H9 (cell line): ENCODE measurements around the gene SLC16A3. TPM values are rescaled to one million over a fixed set of nuclear protein-coding genes. Genes with fewer than 3 reads are reported as not detected.
A peak's percentile ranks its signal among the peaks of the same experiment; 100 is the strongest.

Experiments
- DNase-seq: peaks from one replicate; pipeline ENCODE4 v3.0.0-alpha.2; 2017
- H2AFZ ChIP-seq: one replicate; pipeline ENCODE4 v1.6.1; 2013; ENCODE audit warnings: mild to moderate bottlenecking, low read length, control low read depth, moderate library complexity
- H2AK5ac ChIP-seq: 2 replicates; pipeline ENCODE4 v1.6.1; 2013; ENCODE audit warnings: low read length, control low read depth, mixed read lengths; ENCODE audit not compliant: insufficient read length
- H2BK120ac ChIP-seq: one replicate; pipeline ENCODE4 v1.6.1; 2013; ENCODE audit warnings: low read depth, mild to moderate bottlenecking, low read length, control low read depth, inconsistent platforms; ENCODE audit not compliant: poor library complexity, severe bottlenecking
- H2BK12ac ChIP-seq: 2 replicates; pipeline ENCODE4 v1.6.1; 2013; ENCODE audit warnings: low read length, control low read depth, mixed read lengths, low read depth; ENCODE audit not compliant: insufficient read length
- H2BK15ac ChIP-seq: 2 replicates; pipeline ENCODE4 v1.6.1; 2013; ENCODE audit warnings: low read depth, low read length, control low read depth
- H2BK20ac ChIP-seq: one replicate; pipeline ENCODE4 v1.6.1; 2013; ENCODE audit warnings: low read depth, mild to moderate bottlenecking, low read length, control low read depth, inconsistent platforms; ENCODE audit not compliant: poor library complexity, severe bottlenecking
- H2BK5ac ChIP-seq: 2 replicates; pipeline ENCODE4 v1.6.1; 2013; ENCODE audit warnings: low read length, control low read depth, mixed read lengths; ENCODE audit not compliant: insufficient read length
- H3K14ac ChIP-seq: 2 replicates; pipeline ENCODE4 v1.6.1; 2013; ENCODE audit warnings: low read length, control low read depth; ENCODE audit not compliant: insufficient read depth
- H3K18ac ChIP-seq: 2 replicates; pipeline ENCODE4 v1.6.1; 2013; ENCODE audit warnings: low read depth, mild to moderate bottlenecking, mixed read lengths, low read length, control low read depth; ENCODE audit not compliant: insufficient read length
- H3K23ac ChIP-seq: 2 replicates; pipeline ENCODE4 v1.6.1; 2013; ENCODE audit warnings: low read length, control low read depth, mixed read lengths, low read depth; ENCODE audit not compliant: insufficient read length
- H3K23me2 ChIP-seq: 2 replicates; pipeline ENCODE4 v1.6.1; 2013; ENCODE audit warnings: low read depth, mild to moderate bottlenecking, mixed read lengths, low read length, control low read depth; ENCODE audit not compliant: insufficient read length, poor library complexity, severe bottlenecking
- H3K27ac ChIP-seq: 2 replicates; pipeline ENCODE4 v1.5.1; 2013; ENCODE audit warnings: low read length, control low read depth, mixed read lengths, low read depth; ENCODE audit not compliant: insufficient read length
- H3K27me3 ChIP-seq: 2 replicates; pipeline ENCODE4 v1.6.1; 2013; ENCODE audit warnings: low read length, control low read depth, inconsistent platforms; ENCODE audit not compliant: insufficient read depth
- H3K4ac ChIP-seq: 2 replicates; pipeline ENCODE4 v1.6.1; 2013; ENCODE audit warnings: low read depth, mild to moderate bottlenecking, control low read depth, inconsistent platforms, low read length, moderate library complexity
- H3K4me1 ChIP-seq: 2 replicates; pipeline ENCODE4 v1.6.1; 2013; ENCODE audit warnings: low read length, control low read depth, inconsistent platforms; ENCODE audit not compliant: insufficient read depth
- H3K4me2 ChIP-seq: 2 replicates; pipeline ENCODE4 v1.6.1; 2013; ENCODE audit warnings: low read length, control low read depth, mixed read lengths; ENCODE audit not compliant: insufficient read length, insufficient read depth
- H3K56ac ChIP-seq: 2 replicates; pipeline ENCODE4 v1.6.1; 2013; ENCODE audit warnings: low read depth, mild to moderate bottlenecking, mixed read lengths, low read length, control low read depth; ENCODE audit not compliant: insufficient read length
- H3K79me1 ChIP-seq: 2 replicates; pipeline ENCODE4 v1.6.1; 2013; ENCODE audit warnings: low read depth, mild to moderate bottlenecking, moderate library complexity, low read length, control low read depth, inconsistent platforms; ENCODE audit not compliant: insufficient read depth, poor library complexity, severe bottlenecking
- H3K79me2 ChIP-seq: 2 replicates; pipeline ENCODE4 v1.6.1; 2013; ENCODE audit warnings: low read length, control low read depth, inconsistent platforms; ENCODE audit not compliant: insufficient read depth
- H3K9ac ChIP-seq: 2 replicates; pipeline ENCODE4 v1.6.1; 2013; ENCODE audit warnings: low read length, control low read depth, mixed read lengths; ENCODE audit not compliant: insufficient read length; ENCODE audit errors: extremely low read depth
- H3K9me3 ChIP-seq: one replicate; pipeline ENCODE4 v1.6.1; 2013; ENCODE audit warnings: low read depth, low read length, inconsistent platforms; ENCODE audit not compliant: control insufficient read depth
- H3T11ph ChIP-seq: one replicate; pipeline ENCODE4 v1.6.1; 2013; ENCODE audit warnings: mild to moderate bottlenecking, low read length, control low read depth, inconsistent platforms
- H4K20me1 ChIP-seq: one replicate; pipeline ENCODE4 v1.6.1; 2013; ENCODE audit not compliant: control insufficient read depth, insufficient read length, insufficient read depth
- H4K5ac ChIP-seq: 2 replicates; pipeline ENCODE4 v1.6.1; 2013; ENCODE audit warnings: low read depth, mild to moderate bottlenecking, mixed read lengths, low read length, control low read depth; ENCODE audit not compliant: insufficient read length
- H4K8ac ChIP-seq: replicated peaks from 2 replicates; pipeline ENCODE4 v1.6.1; 2013; ENCODE audit warnings: low read length, control low read depth, mixed read lengths, low read depth; ENCODE audit not compliant: insufficient read length
- H4K91ac ChIP-seq: 2 replicates; pipeline ENCODE4 v1.6.1; 2013; ENCODE audit warnings: low read depth, mild to moderate bottlenecking, moderate library complexity, mixed read lengths, low read length, control low read depth; ENCODE audit not compliant: insufficient read length
- H3K27ac Mint-ChIP-seq, 3 experiments: 2 replicates in 2 of 3; 3 replicates in 1 of 3; pipeline ENCODE4 v1.8.0; 2020 to 2021; ENCODE audit warnings: mixed read lengths in 3 of 3, mild to moderate bottlenecking in 1 of 3, moderate library complexity in 1 of 3
- H3K27me3 Mint-ChIP-seq: 2 replicates; pipeline ENCODE4 v1.8.0; 2021; ENCODE audit warnings: low read depth, mild to moderate bottlenecking, moderate library complexity, mixed read lengths
- H3K36me3 Mint-ChIP-seq, 3 experiments: 2 replicates in 2 of 3; 3 replicates in 1 of 3; pipeline ENCODE4 v1.8.0; 2020 to 2021; ENCODE audit warnings: low read depth in 3 of 3, mixed read lengths in 3 of 3; ENCODE audit not compliant: insufficient read depth in 1 of 3
- H3K4me1 Mint-ChIP-seq, 2 experiments: 2 replicates each; pipeline ENCODE4 v1.8.0; 2020; ENCODE audit warnings: mixed read lengths in 2 of 2
- H3K4me3 Mint-ChIP-seq, 2 experiments: 2 replicates in 1 of 2; 3 replicates in 1 of 2; pipeline ENCODE4 v1.8.0; 2020 to 2021; ENCODE audit warnings: mild to moderate bottlenecking in 2 of 2, mixed read lengths in 2 of 2, moderate library complexity in 1 of 2
- H3K9me3 Mint-ChIP-seq, 2 experiments: 2 replicates in 1 of 2; 3 replicates in 1 of 2; pipeline ENCODE4 v1.8.0; 2020; ENCODE audit warnings: mild to moderate bottlenecking in 2 of 2, mixed read lengths in 2 of 2, moderate library complexity in 1 of 2
- WGBS: extraction: QIAGEN DNeasy Blood & Tissue Kit; methylation state at CpG from one replicate; pipeline ENCODE4 v1.1.7; 2013; ENCODE audit warnings: missing lambda C conversion rate, low lambda C conversion rate, mixed read lengths; ENCODE audit not compliant: insufficient read length; ENCODE audit errors: extremely low coverage; 5-methylcytosine and 5-hydroxymethylcytosine counted together
- total RNA-seq: library from RNA; stranded (reverse); gene quantifications from 2 replicates; pipeline ENCODE4 v1.2.1, GENCODE V29; 2021
- TF ChIP-seq, protein P1 (sequence below): fragments of 200-600 bp; sonication (generic); conservative IDR thresholded peaks from 3 replicates; pipeline ENCODE4 v1.8.0; 2021; ENCODE audit warnings: antibody characterized with exemption, mild to moderate bottlenecking

Gene SLC16A3
- total RNA-seq, 1 experiment from 2014 or later = 28.4 TPM

DNA sequence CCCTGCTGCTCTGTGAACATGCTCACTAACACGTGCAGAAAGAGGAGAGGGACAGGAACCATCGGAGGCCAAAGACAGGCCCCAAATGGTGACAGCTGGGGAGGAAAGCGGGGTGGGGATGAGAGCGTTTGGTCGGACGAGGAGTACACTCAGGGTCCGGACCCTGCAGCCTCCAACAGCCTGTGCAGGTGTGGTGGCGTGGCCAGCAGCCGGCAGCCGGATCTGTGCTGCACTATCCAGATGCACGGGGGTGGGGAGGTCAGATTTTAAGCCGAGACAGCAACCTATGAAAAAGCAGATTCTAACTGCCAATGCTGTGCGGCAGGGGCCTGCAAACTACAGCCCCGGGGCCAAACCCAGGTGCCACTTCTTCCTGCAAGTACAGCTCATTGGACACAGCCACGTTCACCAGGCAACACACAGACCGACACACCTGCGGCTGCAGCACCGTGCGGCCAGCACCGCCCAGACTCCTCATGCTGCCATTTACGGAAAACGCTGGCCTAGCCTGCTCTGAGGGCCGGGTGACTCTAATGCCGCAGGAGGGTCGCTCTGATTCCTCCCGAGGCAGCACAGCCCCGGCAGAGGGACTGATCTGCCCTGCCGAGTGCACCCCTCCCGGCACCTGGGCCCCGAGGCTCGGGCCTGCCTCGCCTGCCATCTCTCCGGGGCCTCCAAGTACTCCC, 21.2 kb downstream of the SLC16A3 start:
- no peak overlapping the region for H3K4me2 ChIP-seq
- no CpG with 5 or more reads among the region's 33 CpGs for WGBS
- DNase-seq = no peak
- Mint-ChIP-seq H3K4me1 (no peaks in the 10 kb centered on the region), H3K36me3 (peaks cover 44 to 83% (median 77%) of the 10 kb centered on the region in 3 experiments; a peak in 6 of 7 replicates), H3K4me3 (no peak overlapping the region), H3K27me3 (no peaks in the 10 kb centered on the region), H3K9me3 (no peaks in the 10 kb centered on the region), H3K27ac (0 out of 7 replicates have a peak overlapping the region, but pooled peaks of 1 of the 3 experiments have one; percentile 58)
- H3K9ac ChIP-seq = no peak overlapping the region
- no peak overlapping the region for H4K5ac ChIP-seq
- H4K20me1 ChIP-seq = no peaks in the 10 kb centered on the region
- no peak overlapping the region for H3K23ac ChIP-seq
- no peak overlapping the region for H4K8ac ChIP-seq
- no peak overlapping the region for H3K18ac ChIP-seq
- no peak overlapping the region for H3T11ph ChIP-seq
- H3K79me2 ChIP-seq = peaks cover 4% of the 10 kb centered on the region; the same call in 1 of the 2 replicates
- no peak overlapping the region for H2BK15ac ChIP-seq
- no peak overlapping the region for H2BK20ac ChIP-seq
- peaks cover 2% of the 10 kb centered on the region; the same call in 1 of the 2 replicates for H3K27me3 ChIP-seq
- H4K91ac ChIP-seq = no peak overlapping the region
- no peak overlapping the region for H2BK120ac ChIP-seq
- no peak overlapping the region for H2AK5ac ChIP-seq
- H3K79me1 ChIP-seq = peaks cover 18% of the 10 kb centered on the region
- no peaks in the 10 kb centered on the region for H3K9me3 ChIP-seq
- H2AFZ ChIP-seq = no peak overlapping the region
- no peak overlapping the region for H3K27ac ChIP-seq
- H3K14ac ChIP-seq = no peak overlapping the region; the same call in 1 of the 2 replicates
- H3K4ac ChIP-seq = no peak overlapping the region
- no peak overlapping the region for H2BK12ac ChIP-seq
- TF ChIP-seq, protein P1, sequence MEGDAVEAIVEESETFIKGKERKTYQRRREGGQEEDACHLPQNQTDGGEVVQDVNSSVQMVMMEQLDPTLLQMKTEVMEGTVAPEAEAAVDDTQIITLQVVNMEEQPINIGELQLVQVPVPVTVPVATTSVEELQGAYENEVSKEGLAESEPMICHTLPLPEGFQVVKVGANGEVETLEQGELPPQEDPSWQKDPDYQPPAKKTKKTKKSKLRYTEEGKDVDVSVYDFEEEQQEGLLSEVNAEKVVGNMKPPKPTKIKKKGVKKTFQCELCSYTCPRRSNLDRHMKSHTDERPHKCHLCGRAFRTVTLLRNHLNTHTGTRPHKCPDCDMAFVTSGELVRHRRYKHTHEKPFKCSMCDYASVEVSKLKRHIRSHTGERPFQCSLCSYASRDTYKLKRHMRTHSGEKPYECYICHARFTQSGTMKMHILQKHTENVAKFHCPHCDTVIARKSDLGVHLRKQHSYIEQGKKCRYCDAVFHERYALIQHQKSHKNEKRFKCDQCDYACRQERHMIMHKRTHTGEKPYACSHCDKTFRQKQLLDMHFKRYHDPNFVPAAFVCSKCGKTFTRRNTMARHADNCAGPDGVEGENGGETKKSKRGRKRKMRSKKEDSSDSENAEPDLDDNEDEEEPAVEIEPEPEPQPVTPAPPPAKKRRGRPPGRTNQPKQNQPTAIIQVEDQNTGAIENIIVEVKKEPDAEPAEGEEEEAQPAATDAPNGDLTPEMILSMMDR = no peak
- H3K56ac ChIP-seq = no peak overlapping the region
- H2BK5ac ChIP-seq = no peak overlapping the region
- H3K4me1 ChIP-seq = no peaks in the 10 kb centered on the region
- H3K23me2 ChIP-seq = no peaks in the 10 kb centered on the region
